GM12891 (cell line): ENCODE results near the gene HMCN1.

Source experiments
- POLR2A ChIP-seq: IDR thresholded peaks from 2 replicates; pipeline ENCODE4 v1.6.1; 2011; ENCODE audit warnings: low read depth, low read length, control low read depth
- POLR2AphosphoS5 ChIP-seq: IDR thresholded peaks from 2 replicates; pipeline ENCODE4 v1.6.1; 2011; ENCODE audit warnings: low read depth, low read length, control low read depth
- TAF1 ChIP-seq: IDR thresholded peaks from 2 replicates; pipeline ENCODE4 v1.6.1; 2011; ENCODE audit warnings: low read depth, low read length, control low read depth

DNA sequence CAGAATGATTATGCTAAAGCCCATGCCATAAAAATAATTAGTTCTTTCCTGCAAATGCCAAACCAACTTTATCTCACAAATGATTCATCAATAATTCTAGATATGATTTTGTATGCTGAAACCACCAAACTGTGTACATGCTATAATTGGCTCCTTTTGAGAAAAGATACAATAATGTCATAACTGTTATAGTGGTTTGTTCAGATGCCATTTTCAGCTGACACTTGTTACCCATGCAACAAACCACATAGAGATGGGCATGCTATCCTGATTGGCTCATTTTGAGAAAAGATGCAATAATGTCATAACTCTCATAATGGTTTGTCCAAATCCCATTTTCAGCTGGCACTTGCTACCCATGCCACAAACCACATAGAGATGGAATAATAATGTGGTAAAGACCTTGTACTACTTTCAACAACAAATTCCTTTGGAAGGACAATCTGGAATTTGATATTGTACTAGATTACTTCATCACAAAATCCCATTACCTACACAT lies 357.1 kb downstream of the HMCN1 start:
- TF ChIP-seq POLR2AphosphoS5 (no peak), POLR2A (no peak), TAF1 (no peak)
